Cardiac muscle cell (in vitro differentiated cells and primary cell): ENCODE results near the gene DESI1. TPM values are rescaled to one million over a fixed set of nuclear protein-coding genes. Genes with fewer than 3 reads are reported as not detected.

Experiments
- DNase-seq, 2 donors: peaks; one replicate each; pipeline versions ENCODE4 v3.0.0 to v3.0.0-alpha.2; 2010 to 2017; ENCODE audit warnings: low read depth in 1 of 2, low spot score in 1 of 2
- H3K27ac ChIP-seq: fragments of 200-600 bp; sonication (generic); 2 replicates; pipeline ENCODE4 v1.5.1; 2016
- H3K27me3 ChIP-seq: fragments of 200-600 bp; sonication (generic); 2 replicates; pipeline ENCODE4 v1.6.0; 2016; ENCODE audit warnings: control low read depth
- H3K36me3 ChIP-seq: fragments of 200-600 bp; sonication (generic); 2 replicates; pipeline ENCODE4 v1.5.1; 2016; ENCODE audit warnings: control low read depth
- H3K4me1 ChIP-seq: fragments of 200-600 bp; sonication (generic); 2 replicates; pipeline ENCODE4 v1.8.1; 2017; ENCODE audit warnings: low read depth, mild to moderate bottlenecking, mixed run types
- H3K4me3 ChIP-seq: fragments of 200-600 bp; sonication (generic); 2 replicates; pipeline ENCODE4 v1.5.1; 2016; ENCODE audit warnings: mild to moderate bottlenecking
- H3K9me3 ChIP-seq: fragments of 200-600 bp; sonication (generic); 2 replicates; pipeline ENCODE4 v1.5.1; 2017; ENCODE audit warnings: low read depth, mild to moderate bottlenecking, control low read depth
- polyA plus RNA-seq: library from polyadenylated mRNA; unstranded; fragments of >200 nt; fragmentation: Nextera tagmentation; extraction: Ambion mirVana; gene quantifications from 2 replicates; pipeline ENCODE4 v1.2.1, GENCODE V29; 2016
- total RNA-seq: library from RNA; depleted of rRNA; stranded (reverse); fragments of >200 nt; gene quantifications from 2 replicates; pipeline ENCODE4 v1.2.3, GENCODE V29; 2016
- TF ChIP-seq, protein P1 (sequence below): IDR thresholded peaks from 2 replicates; pipeline ENCODE4 v1.5.1; 2012; ENCODE audit warnings: low read depth, mild to moderate bottlenecking, low read length

Gene DESI1
- total and polyA plus RNA-seq, 2 experiments from 2014 or later, result 27.3 to 34.2 TPM

DNA sequence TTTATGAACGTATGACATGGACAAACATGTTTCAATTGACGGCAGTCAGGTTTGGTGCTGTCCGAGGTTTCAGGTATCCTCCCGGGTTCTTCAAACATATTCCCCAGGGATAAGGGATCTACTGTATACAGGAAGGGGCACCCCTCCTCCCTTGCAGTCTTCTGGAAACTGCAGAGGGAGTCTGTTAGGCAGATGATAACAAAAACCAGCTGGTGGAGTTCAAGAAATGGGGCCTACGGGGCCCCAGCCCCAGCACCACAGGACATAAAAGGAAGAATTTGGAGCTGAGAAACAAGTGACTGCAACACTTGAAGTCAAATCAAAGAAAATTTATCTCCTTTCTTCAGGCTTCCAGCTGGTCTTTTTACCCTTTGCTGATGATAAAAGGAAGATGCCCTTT, 35.7 kb upstream of the DESI1 start:
- peak in 1 of 2 donors; percentile 14 for DNase-seq
- Histone ChIP-seq H3K9me3 (no peaks in the 10 kb centered on the region), H3K4me1 (no peaks in the 10 kb centered on the region), H3K4me3 (no peak overlapping the region), H3K27me3 (no peaks in the 10 kb centered on the region), H3K36me3 (peaks cover 80% of the 10 kb centered on the region), H3K27ac (no peak overlapping the region)
- TF ChIP-seq, protein P1, sequence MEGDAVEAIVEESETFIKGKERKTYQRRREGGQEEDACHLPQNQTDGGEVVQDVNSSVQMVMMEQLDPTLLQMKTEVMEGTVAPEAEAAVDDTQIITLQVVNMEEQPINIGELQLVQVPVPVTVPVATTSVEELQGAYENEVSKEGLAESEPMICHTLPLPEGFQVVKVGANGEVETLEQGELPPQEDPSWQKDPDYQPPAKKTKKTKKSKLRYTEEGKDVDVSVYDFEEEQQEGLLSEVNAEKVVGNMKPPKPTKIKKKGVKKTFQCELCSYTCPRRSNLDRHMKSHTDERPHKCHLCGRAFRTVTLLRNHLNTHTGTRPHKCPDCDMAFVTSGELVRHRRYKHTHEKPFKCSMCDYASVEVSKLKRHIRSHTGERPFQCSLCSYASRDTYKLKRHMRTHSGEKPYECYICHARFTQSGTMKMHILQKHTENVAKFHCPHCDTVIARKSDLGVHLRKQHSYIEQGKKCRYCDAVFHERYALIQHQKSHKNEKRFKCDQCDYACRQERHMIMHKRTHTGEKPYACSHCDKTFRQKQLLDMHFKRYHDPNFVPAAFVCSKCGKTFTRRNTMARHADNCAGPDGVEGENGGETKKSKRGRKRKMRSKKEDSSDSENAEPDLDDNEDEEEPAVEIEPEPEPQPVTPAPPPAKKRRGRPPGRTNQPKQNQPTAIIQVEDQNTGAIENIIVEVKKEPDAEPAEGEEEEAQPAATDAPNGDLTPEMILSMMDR, result no peak

DNA sequence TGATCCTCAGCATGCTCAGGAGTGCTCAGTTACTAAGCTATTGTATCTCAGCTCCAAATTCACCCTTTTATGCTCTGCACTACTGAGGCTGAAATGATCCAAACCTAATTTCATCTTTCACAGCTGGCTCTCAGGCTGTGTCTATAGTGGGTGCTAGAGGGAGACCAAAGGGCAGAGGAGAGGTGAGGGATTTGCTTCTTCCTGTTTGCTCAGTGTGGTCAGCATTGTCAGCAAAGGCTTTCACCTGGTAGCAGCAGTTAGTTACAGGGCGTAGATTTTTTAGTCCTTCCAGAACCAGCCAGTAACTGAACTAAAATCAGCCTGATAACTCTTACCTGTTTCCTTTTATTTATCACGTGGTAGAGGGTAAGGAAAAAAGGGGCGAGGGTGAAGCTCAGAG, 33.5 kb upstream of the DESI1 start:
- peaks cover 84% of the 10 kb centered on the region for H3K36me3 ChIP-seq
- H3K27ac ChIP-seq, result no peak overlapping the region
- no peaks in the 10 kb centered on the region for H3K9me3 ChIP-seq
- no peak overlapping the region for H3K4me3 ChIP-seq
- no peaks in the 10 kb centered on the region for H3K27me3 ChIP-seq
- DNase-seq, result no peak
- TF ChIP-seq, protein P1, result no peak
- no peaks in the 10 kb centered on the region for H3K4me1 ChIP-seq

DNA sequence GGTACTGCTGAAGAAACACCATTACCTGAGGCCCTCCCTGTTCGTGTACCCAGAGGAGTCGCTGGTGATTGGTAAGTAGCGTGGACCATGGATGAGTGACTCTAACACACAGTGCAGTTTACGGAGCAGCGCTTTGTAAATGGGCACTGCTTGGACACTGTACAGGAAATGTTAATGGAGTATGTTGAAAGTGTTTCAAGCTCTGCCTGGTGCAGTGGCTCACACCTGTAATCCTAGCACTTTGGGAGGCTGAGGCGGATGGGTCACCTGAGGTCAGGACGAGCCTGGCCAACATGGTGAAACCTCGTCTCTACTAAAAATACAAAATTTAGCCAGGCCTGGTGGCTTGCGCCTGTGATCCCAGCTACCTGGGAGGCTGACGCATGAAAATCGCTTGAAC, 30.0 kb upstream of the DESI1 start:
- peaks cover 87% of the 10 kb centered on the region for H3K36me3 ChIP-seq
- H3K4me3 ChIP-seq, result no peak overlapping the region
- TF ChIP-seq, protein P1, result no peak
- no peak overlapping the region for H3K27ac ChIP-seq
- no peaks in the 10 kb centered on the region for H3K4me1 ChIP-seq
- no peaks in the 10 kb centered on the region for H3K9me3 ChIP-seq
- H3K27me3 ChIP-seq, result no peaks in the 10 kb centered on the region
- no peak for DNase-seq

DNA sequence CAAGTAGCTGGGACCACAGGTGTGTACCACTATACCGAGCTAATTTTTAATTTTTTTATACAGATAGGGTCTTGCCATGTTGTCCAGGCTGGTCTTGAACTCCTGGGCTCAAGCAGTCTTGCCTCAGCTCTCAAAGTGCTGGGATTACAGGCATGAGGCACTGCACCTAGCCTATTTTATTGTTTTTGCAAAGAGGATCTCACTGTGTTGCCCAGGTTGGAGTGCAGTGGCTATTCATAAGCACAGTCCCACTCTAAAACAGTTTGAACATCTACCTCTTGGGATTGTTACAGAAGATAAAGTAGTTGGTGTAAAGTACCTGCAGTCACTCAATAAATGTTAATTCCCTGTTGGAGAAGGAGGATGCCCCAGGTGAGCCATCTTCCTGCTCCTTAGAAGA, 29.4 kb upstream of the DESI1 start:
- no peak for DNase-seq
- TF ChIP-seq, protein P1, result no peak
- Histone ChIP-seq H3K27me3 (no peaks in the 10 kb centered on the region), H3K27ac (no peak overlapping the region), H3K4me1 (no peaks in the 10 kb centered on the region), H3K4me3 (no peak overlapping the region), H3K36me3 (peaks cover 82% of the 10 kb centered on the region), H3K9me3 (no peaks in the 10 kb centered on the region)

DNA sequence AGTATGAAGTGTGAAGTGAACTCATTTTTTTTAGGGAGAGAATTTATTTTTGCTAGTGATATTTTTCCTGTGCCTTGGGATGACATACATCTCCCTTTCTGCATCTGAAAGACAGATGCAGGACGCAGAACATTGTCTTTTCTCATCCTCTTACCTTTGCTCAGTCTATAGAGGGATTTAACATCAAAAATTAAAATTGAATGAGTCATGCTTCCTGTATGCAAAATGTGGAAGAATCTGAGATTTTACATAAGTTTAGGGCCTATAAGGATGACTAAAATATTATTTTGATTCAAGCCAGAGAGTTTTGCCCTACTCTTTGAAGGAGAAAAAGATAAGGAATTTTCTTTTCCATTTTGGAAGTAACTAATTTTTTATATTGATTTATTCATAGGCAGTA, 27.6 kb upstream of the DESI1 start:
- no peak overlapping the region for H3K27ac ChIP-seq
- TF ChIP-seq, protein P1, result no peak
- peaks cover 74% of the 10 kb centered on the region for H3K36me3 ChIP-seq
- H3K9me3 ChIP-seq, result no peaks in the 10 kb centered on the region
- H3K4me1 ChIP-seq, result no peaks in the 10 kb centered on the region
- H3K4me3 ChIP-seq, result no peak overlapping the region
- no peak for DNase-seq
- no peaks in the 10 kb centered on the region for H3K27me3 ChIP-seq

DNA sequence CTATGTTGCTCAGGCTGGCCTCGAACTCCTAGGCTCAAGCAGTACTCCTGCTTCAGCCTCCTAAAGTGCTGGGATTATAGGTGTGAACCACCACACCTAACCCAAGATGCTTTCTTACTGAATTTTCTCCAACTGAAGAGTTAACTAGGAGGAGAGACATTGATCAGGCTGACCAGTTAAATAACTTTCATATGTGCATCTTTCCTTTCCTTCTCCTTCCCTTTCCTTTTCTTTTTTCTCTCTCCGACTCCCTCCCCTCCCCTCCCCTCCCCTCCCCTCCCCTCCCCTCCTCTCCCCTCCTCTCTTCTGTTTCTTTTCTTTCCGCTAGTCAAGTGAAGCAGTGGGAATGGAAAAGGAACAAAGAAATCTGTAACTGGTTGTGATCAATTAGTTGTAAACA, 26.9 kb upstream of the DESI1 start:
- TF ChIP-seq, protein P1, result no peak
- no peak for DNase-seq
- Histone ChIP-seq H3K27me3 (no peaks in the 10 kb centered on the region), H3K4me3 (no peak overlapping the region), H3K4me1 (no peaks in the 10 kb centered on the region), H3K9me3 (no peaks in the 10 kb centered on the region), H3K27ac (no peak overlapping the region), H3K36me3 (peaks cover 74% of the 10 kb centered on the region)
